ENCODE data around the gene ANKRD2.

Gene ANKRD2

GRCh38 chr10:97537186-97537869 is 35.3 kb upstream of the ANKRD2 start:
- Histone ChIP-seq H3K4me3 (ENCODE audit: low read depth, low read length) (no peak overlapping the region), H3K36me3 (ENCODE audit: control insufficient read depth, insufficient read depth, low read length) (no peaks in the 10 kb centered on the region), H3K9me3 (ENCODE audit: control insufficient read depth, insufficient read depth, low read length) (no peaks in the 10 kb centered on the region), H3K9ac (ENCODE audit: low read depth, low read length) (no peak overlapping the region), H3K27me3 (ENCODE audit: control insufficient read depth, insufficient read depth, low read length) (no peaks in the 10 kb centered on the region), H3K4me1 (ENCODE audit: control insufficient read depth, insufficient read depth, low read length) (peaks cover 9% of the 10 kb centered on the region)

- H3K9ac ChIP-seq (ENCODE audit: low read depth, low read length) = no peak overlapping the region
- no peaks in the 10 kb centered on the region for H3K9me3 ChIP-seq (ENCODE audit: control insufficient read depth, insufficient read depth, low read length)
- H3K27me3 ChIP-seq (ENCODE audit: control insufficient read depth, insufficient read depth, low read length) = no peaks in the 10 kb centered on the region
- H3K36me3 ChIP-seq (ENCODE audit: control insufficient read depth, insufficient read depth, low read length) = no peaks in the 10 kb centered on the region
- H3K4me1 ChIP-seq (ENCODE audit: control insufficient read depth, insufficient read depth, low read length) = peaks cover 4% of the 10 kb centered on the region
- H3K4me3 ChIP-seq (ENCODE audit: low read depth, low read length) = no peak overlapping the region
Measured at GRCh38 chr10:97538411-97538810, 34.2 kb upstream of the ANKRD2 start.

- Histone ChIP-seq H3K9ac (ENCODE audit: low read depth, low read length) (no peak overlapping the region), H3K4me1 (ENCODE audit: control insufficient read depth, insufficient read depth, low read length) (peaks cover 4% of the 10 kb centered on the region), H3K27me3 (ENCODE audit: control insufficient read depth, insufficient read depth, low read length) (no peaks in the 10 kb centered on the region), H3K36me3 (ENCODE audit: control insufficient read depth, insufficient read depth, low read length) (no peaks in the 10 kb centered on the region), H3K4me3 (ENCODE audit: low read depth, low read length) (no peak overlapping the region), H3K9me3 (ENCODE audit: control insufficient read depth, insufficient read depth, low read length) (no peaks in the 10 kb centered on the region)
Measured at GRCh38 chr10:97538839-97539238, 33.7 kb upstream of the ANKRD2 start.

- H3K4me3 ChIP-seq (ENCODE audit: low read depth, low read length) = no peak overlapping the region
- no peak overlapping the region for H3K9ac ChIP-seq (ENCODE audit: low read depth, low read length)
- H3K27me3 ChIP-seq (ENCODE audit: control insufficient read depth, insufficient read depth, low read length) = no peaks in the 10 kb centered on the region
- peaks cover 4% of the 10 kb centered on the region for H3K4me1 ChIP-seq (ENCODE audit: control insufficient read depth, insufficient read depth, low read length)
- no peaks in the 10 kb centered on the region for H3K36me3 ChIP-seq (ENCODE audit: control insufficient read depth, insufficient read depth, low read length)
- H3K9me3 ChIP-seq (ENCODE audit: control insufficient read depth, insufficient read depth, low read length) = no peaks in the 10 kb centered on the region
Measured at GRCh38 chr10:97539523-97540200, 32.9 kb upstream of the ANKRD2 start.

- Histone ChIP-seq H3K27me3 (ENCODE audit: control insufficient read depth, insufficient read depth, low read length) (no peaks in the 10 kb centered on the region), H3K4me3 (ENCODE audit: low read depth, low read length) (no peak overlapping the region), H3K9me3 (ENCODE audit: control insufficient read depth, insufficient read depth, low read length) (no peaks in the 10 kb centered on the region), H3K9ac (ENCODE audit: low read depth, low read length) (no peak overlapping the region), H3K36me3 (ENCODE audit: control insufficient read depth, insufficient read depth, low read length) (no peaks in the 10 kb centered on the region), H3K4me1 (ENCODE audit: control insufficient read depth, insufficient read depth, low read length) (peaks cover 4% of the 10 kb centered on the region)
Measured at GRCh38 chr10:97540669-97541500, 31.7 kb upstream of the ANKRD2 start.

- peaks cover 4% of the 10 kb centered on the region for H3K4me1 ChIP-seq (ENCODE audit: control insufficient read depth, insufficient read depth, low read length)
- no peak overlapping the region for H3K4me3 ChIP-seq (ENCODE audit: low read depth, low read length)
- no peaks in the 10 kb centered on the region for H3K9me3 ChIP-seq (ENCODE audit: control insufficient read depth, insufficient read depth, low read length)
- no peaks in the 10 kb centered on the region for H3K27me3 ChIP-seq (ENCODE audit: control insufficient read depth, insufficient read depth, low read length)
- H3K9ac ChIP-seq (ENCODE audit: low read depth, low read length) = no peak overlapping the region
- H3K36me3 ChIP-seq (ENCODE audit: control insufficient read depth, insufficient read depth, low read length) = no peaks in the 10 kb centered on the region
Measured at GRCh38 chr10:97542169-97543024, 30.2 kb upstream of the ANKRD2 start.

- Histone ChIP-seq H3K4me1 (ENCODE audit: control insufficient read depth, insufficient read depth, low read length) (peaks cover 4% of the 10 kb centered on the region), H3K27me3 (ENCODE audit: control insufficient read depth, insufficient read depth, low read length) (no peaks in the 10 kb centered on the region), H3K9ac (ENCODE audit: low read depth, low read length) (no peak overlapping the region), H3K36me3 (ENCODE audit: control insufficient read depth, insufficient read depth, low read length) (no peaks in the 10 kb centered on the region), H3K9me3 (ENCODE audit: control insufficient read depth, insufficient read depth, low read length) (no peaks in the 10 kb centered on the region), H3K4me3 (ENCODE audit: low read depth, low read length) (no peak overlapping the region)
Measured at GRCh38 chr10:97543025-97543546, 29.5 kb upstream of the ANKRD2 start.

- peaks cover 10% of the 10 kb centered on the region for H3K4me1 ChIP-seq (ENCODE audit: control insufficient read depth, insufficient read depth, low read length)
- no peak overlapping the region for H3K9ac ChIP-seq (ENCODE audit: low read depth, low read length)
- H3K9me3 ChIP-seq (ENCODE audit: control insufficient read depth, insufficient read depth, low read length) = no peaks in the 10 kb centered on the region
- H3K4me3 ChIP-seq (ENCODE audit: low read depth, low read length) = no peak overlapping the region
- H3K36me3 ChIP-seq (ENCODE audit: control insufficient read depth, insufficient read depth, low read length) = no peaks in the 10 kb centered on the region
- H3K27me3 ChIP-seq (ENCODE audit: control insufficient read depth, insufficient read depth, low read length) = no peaks in the 10 kb centered on the region
Measured at GRCh38 chr10:97546456-97547270, 25.9 kb upstream of the ANKRD2 start.

- no peak overlapping the region for H3K9ac ChIP-seq (ENCODE audit: low read depth, low read length)
- H3K27me3 ChIP-seq (ENCODE audit: control insufficient read depth, insufficient read depth, low read length) = no peaks in the 10 kb centered on the region
- H3K4me3 ChIP-seq (ENCODE audit: low read depth, low read length) = no peak overlapping the region
- peaks cover 10% of the 10 kb centered on the region for H3K4me1 ChIP-seq (ENCODE audit: control insufficient read depth, insufficient read depth, low read length)
- H3K36me3 ChIP-seq (ENCODE audit: control insufficient read depth, insufficient read depth, low read length) = no peaks in the 10 kb centered on the region
- H3K9me3 ChIP-seq (ENCODE audit: control insufficient read depth, insufficient read depth, low read length) = no peaks in the 10 kb centered on the region
Measured at GRCh38 chr10:97547271-97547600, 25.3 kb upstream of the ANKRD2 start.

- Histone ChIP-seq H3K9me3 (ENCODE audit: control insufficient read depth, insufficient read depth, low read length) (no peaks in the 10 kb centered on the region), H3K27me3 (ENCODE audit: control insufficient read depth, insufficient read depth, low read length) (no peaks in the 10 kb centered on the region), H3K36me3 (ENCODE audit: control insufficient read depth, insufficient read depth, low read length) (no peaks in the 10 kb centered on the region), H3K4me3 (ENCODE audit: low read depth, low read length) (no peak overlapping the region), H3K9ac (ENCODE audit: low read depth, low read length) (no peak overlapping the region), H3K4me1 (ENCODE audit: control insufficient read depth, insufficient read depth, low read length) (peaks cover 10% of the 10 kb centered on the region)
Measured at GRCh38 chr10:97547962-97548361, 24.6 kb upstream of the ANKRD2 start.
